MM.1S (cell line): ENCODE measurements around the gene GATA2.

Experiments used
- DNase-seq: peaks from one replicate; pipeline ENCODE4 v3.0.0-alpha.2; 2015
- H2AFZ ChIP-seq: fragments of 300-600 bp; sonication (generic); 2 replicates; pipeline ENCODE4 v1.6.0; 2016; ENCODE audit warnings: antibody characterized with exemption, low read length
- H3F3A ChIP-seq: fragments of 300-600 bp; sonication (generic); 2 replicates; pipeline ENCODE4 v1.6.1; 2016; ENCODE audit warnings: mild to moderate bottlenecking, antibody characterized with exemption, low read length, moderate library complexity, mixed read lengths; ENCODE audit not compliant: insufficient read depth
- H3K27ac ChIP-seq: fragments of 300-600 bp; sonication (generic); 2 replicates; pipeline ENCODE4 v1.5.1; 2016; ENCODE audit warnings: mild to moderate bottlenecking, low read length
- H3K27me3 ChIP-seq: fragments of 300-600 bp; sonication (generic); replicated peaks from 2 replicates; pipeline ENCODE4 v1.6.0; 2016; ENCODE audit warnings: low read length; ENCODE audit not compliant: insufficient read depth
- H3K36me3 ChIP-seq: fragments of 300-600 bp; sonication (generic); replicated peaks from 2 replicates; pipeline ENCODE4 v1.6.1; 2016; ENCODE audit warnings: mild to moderate bottlenecking, low read length, mixed read lengths; ENCODE audit not compliant: insufficient read depth
- H3K4me1 ChIP-seq: fragments of 300-600 bp; sonication (generic); 2 replicates; pipeline ENCODE4 v1.6.1; 2016; ENCODE audit warnings: low read length, mixed read lengths
- H3K4me2 ChIP-seq: fragments of 300-600 bp; sonication (generic); 2 replicates; pipeline ENCODE4 v1.6.0; 2016; ENCODE audit warnings: low read depth, low read length
- H3K4me3 ChIP-seq: fragments of 300-600 bp; sonication (generic); 2 replicates; pipeline ENCODE4 v1.5.1; 2016; ENCODE audit warnings: low read length, mixed read lengths
- H3K79me2 ChIP-seq: fragments of 300-600 bp; sonication (generic); 2 replicates; pipeline ENCODE4 v1.6.1; 2016; ENCODE audit warnings: mixed run types, low read length, mixed read lengths
- H3K9ac ChIP-seq: fragments of 300-600 bp; sonication (generic); 2 replicates; pipeline ENCODE4 v1.6.1; 2016; ENCODE audit warnings: low read length, mixed read lengths
- H3K9me2 ChIP-seq: fragments of 300-600 bp; sonication (generic); replicated peaks from 2 replicates; pipeline ENCODE4 v1.6.1; 2016; ENCODE audit warnings: mild to moderate bottlenecking, low read length, mixed read lengths; ENCODE audit not compliant: insufficient read depth
- H3K9me3 ChIP-seq: fragments of 300-600 bp; sonication (generic); replicated peaks from 2 replicates; pipeline ENCODE4 v1.6.1; 2016; ENCODE audit warnings: mild to moderate bottlenecking, low read length, mixed read lengths; ENCODE audit not compliant: insufficient read depth
- H4K20me1 ChIP-seq: fragments of 300-600 bp; sonication (generic); 2 replicates; pipeline ENCODE4 v1.6.1; 2016; ENCODE audit warnings: mild to moderate bottlenecking, low read length, moderate library complexity, mixed read lengths; ENCODE audit not compliant: insufficient read depth
- EZH2 ChIP-seq: fragments of 300-600 bp; sonication (generic); optimal IDR thresholded peaks from 2 replicates; pipeline ENCODE3; 2017; ENCODE audit warnings: low read depth, mild to moderate bottlenecking, antibody characterized with exemption, low read length, mixed read lengths
- EZH2phosphoT487 ChIP-seq: fragments of 300-600 bp; sonication (generic); IDR thresholded peaks from 2 replicates; pipeline ENCODE4 v1.6.1; 2018; ENCODE audit warnings: antibody characterized with exemption, low read length
- TF ChIP-seq, protein P1 (sequence below): fragments of 300-600 bp; sonication (generic); IDR thresholded peaks from 2 replicates; pipeline ENCODE4 v1.5.1; 2016; ENCODE audit warnings: antibody characterized with exemption, low read length, mixed read lengths

Gene GATA2

DNA sequence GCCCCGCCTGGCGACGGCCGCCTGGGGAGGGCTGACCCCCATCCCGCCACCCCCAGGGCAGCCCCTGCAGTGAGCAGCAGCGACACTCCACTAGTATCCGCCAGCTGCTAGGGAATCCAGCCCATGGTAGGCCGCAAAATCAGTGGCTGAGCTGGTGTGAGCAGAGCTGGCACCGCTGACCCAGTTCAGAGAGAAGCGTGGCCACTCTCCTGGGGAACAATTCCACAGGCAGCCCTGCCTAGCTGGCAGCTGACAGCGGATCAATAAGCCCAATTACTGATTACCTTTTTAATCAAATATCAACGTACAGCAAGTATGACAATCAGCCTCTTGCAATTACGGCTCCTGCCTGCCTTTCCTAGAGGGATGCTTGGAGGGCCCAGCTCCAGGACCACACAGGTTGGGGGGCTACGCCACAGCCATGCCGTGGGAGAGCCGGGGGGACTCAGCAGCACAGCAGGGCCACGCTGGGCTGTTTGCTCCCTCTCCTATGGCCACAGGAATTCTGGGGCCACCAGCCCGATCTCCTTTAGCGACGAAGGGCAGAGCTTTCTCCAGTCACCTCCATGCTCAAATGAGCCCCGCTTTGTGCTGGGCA is 40.2 kb downstream of the GATA2 start:
- DNase-seq: no peak
- Histone ChIP-seq H3F3A (no peaks in the 10 kb centered on the region), H3K4me2 (no peak overlapping the region), H2AFZ (no peak overlapping the region), H3K27ac (no peak overlapping the region), H3K9me3 (no peaks in the 10 kb centered on the region), H4K20me1 (no peaks in the 10 kb centered on the region), H3K9me2 (no peaks in the 10 kb centered on the region), H3K36me3 (no peaks in the 10 kb centered on the region), H3K4me3 (no peak overlapping the region), H3K9ac (no peak overlapping the region), H3K79me2 (no peaks in the 10 kb centered on the region), H3K27me3 (peaks cover 78% of the 10 kb centered on the region), H3K4me1 (no peaks in the 10 kb centered on the region)
- peak; percentile 63 for TF ChIP-seq EZH2
- TF ChIP-seq, protein P1, sequence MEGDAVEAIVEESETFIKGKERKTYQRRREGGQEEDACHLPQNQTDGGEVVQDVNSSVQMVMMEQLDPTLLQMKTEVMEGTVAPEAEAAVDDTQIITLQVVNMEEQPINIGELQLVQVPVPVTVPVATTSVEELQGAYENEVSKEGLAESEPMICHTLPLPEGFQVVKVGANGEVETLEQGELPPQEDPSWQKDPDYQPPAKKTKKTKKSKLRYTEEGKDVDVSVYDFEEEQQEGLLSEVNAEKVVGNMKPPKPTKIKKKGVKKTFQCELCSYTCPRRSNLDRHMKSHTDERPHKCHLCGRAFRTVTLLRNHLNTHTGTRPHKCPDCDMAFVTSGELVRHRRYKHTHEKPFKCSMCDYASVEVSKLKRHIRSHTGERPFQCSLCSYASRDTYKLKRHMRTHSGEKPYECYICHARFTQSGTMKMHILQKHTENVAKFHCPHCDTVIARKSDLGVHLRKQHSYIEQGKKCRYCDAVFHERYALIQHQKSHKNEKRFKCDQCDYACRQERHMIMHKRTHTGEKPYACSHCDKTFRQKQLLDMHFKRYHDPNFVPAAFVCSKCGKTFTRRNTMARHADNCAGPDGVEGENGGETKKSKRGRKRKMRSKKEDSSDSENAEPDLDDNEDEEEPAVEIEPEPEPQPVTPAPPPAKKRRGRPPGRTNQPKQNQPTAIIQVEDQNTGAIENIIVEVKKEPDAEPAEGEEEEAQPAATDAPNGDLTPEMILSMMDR: no peak

DNA sequence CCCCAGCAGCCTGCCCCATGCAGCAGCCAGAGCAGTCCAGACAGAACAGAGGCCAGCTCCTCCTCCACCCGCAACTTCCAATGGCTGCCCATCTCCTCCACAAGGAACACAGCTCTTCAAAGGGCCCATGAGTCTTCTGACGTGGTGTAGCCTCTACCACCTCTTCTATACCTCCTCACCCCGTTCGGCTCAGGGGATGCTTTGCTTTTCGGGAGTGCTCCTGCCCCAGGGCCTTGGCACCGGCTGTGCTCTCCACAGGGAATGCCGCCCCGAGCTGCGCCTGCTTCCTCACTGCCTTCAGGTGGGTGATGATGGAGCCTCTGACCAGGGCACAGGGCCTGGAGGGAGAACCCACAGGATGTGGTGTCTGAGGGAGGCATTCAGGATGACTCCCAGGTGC is 40.9 kb downstream of the GATA2 start:
- no peaks in the 10 kb centered on the region for H3K9me2 ChIP-seq
- H3K9ac ChIP-seq: no peak overlapping the region
- no peaks in the 10 kb centered on the region for H3F3A ChIP-seq
- H3K4me1 ChIP-seq: no peaks in the 10 kb centered on the region
- no peaks in the 10 kb centered on the region for H3K36me3 ChIP-seq
- DNase-seq: no peak
- H3K9me3 ChIP-seq: no peaks in the 10 kb centered on the region
- H3K79me2 ChIP-seq: no peaks in the 10 kb centered on the region
- H3K27ac ChIP-seq: no peak overlapping the region
- H3K27me3 ChIP-seq: peaks cover 74% of the 10 kb centered on the region
- no peak for TF ChIP-seq EZH2
- TF ChIP-seq, protein P1: no peak
- TF ChIP-seq EZH2phosphoT487: no peak
- H3K4me3 ChIP-seq: no peak overlapping the region
- no peak overlapping the region for H2AFZ ChIP-seq
- no peak overlapping the region for H3K4me2 ChIP-seq
- H4K20me1 ChIP-seq: no peaks in the 10 kb centered on the region

DNA sequence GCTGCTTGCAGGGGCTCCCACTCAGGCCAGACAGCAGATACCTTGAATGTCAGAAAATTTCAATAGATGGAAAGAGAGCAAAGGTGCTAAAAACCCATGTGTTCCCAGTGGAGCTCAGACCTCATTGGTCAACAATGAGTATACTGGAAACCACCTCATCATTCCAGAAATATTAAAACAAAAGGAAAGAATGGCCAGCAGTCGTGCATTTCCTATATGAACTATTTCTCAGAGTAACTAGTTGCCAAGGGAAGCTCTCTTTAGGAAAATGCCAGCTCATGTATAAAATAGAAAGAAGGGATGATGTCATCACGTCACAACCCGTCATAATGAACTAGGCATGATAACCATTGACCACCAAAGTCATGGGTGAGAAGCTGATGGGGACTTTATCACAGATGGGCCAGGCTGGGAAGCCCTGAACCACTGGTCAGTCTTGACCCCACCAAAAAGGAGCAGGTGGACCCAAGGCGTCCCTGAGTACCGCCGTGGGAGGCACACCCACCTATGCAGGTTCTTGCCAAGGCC is 43.8 kb downstream of the GATA2 start:
- Histone ChIP-seq H3K27ac (no peak overlapping the region), H3K4me1 (no peaks in the 10 kb centered on the region), H2AFZ (no peak overlapping the region), H3K9me2 (no peaks in the 10 kb centered on the region), H3K9me3 (no peaks in the 10 kb centered on the region), H3K9ac (no peak overlapping the region), H3K36me3 (no peaks in the 10 kb centered on the region), H4K20me1 (no peaks in the 10 kb centered on the region), H3K4me2 (no peak overlapping the region), H3K79me2 (no peaks in the 10 kb centered on the region), H3F3A (no peaks in the 10 kb centered on the region), H3K4me3 (no peak overlapping the region), H3K27me3 (peaks cover 45% of the 10 kb centered on the region)
- no peak for DNase-seq
- TF ChIP-seq, protein P1: no peak
- no peak for TF ChIP-seq EZH2phosphoT487
- TF ChIP-seq EZH2: no peak
